Lung (tissue), 12 donors: Measurements from ENCODE around the gene OR2D2. TPM values are rescaled to one million over a fixed set of nuclear protein-coding genes. Genes with fewer than 3 reads are reported as not detected.

Experiments used
- ATAC-seq: fragments of 200-7000 bp; cut with Tn5 transposase; one replicate; pipeline ENCODE4 v1.9.1; 2020; ENCODE audit warnings: moderate number of reproducible peaks; ENCODE audit not compliant: insufficient read depth, low FRiP score
- DNase-seq, 3 donors: peaks; one replicate each; pipeline ENCODE4 v3.0.0-alpha.2; 2013 to 2017
- H3K27ac ChIP-seq, 2 donors: one replicate each; pipeline ENCODE4 v1.5.1; 2013; ENCODE audit warnings: mild to moderate bottlenecking in 2 of 2, moderate library complexity in 2 of 2, control low read depth in 1 of 2, inconsistent platforms in 1 of 2, low read depth in 1 of 2, low read length in 1 of 2
- H3K27me3 ChIP-seq, 3 donors: one replicate each; pipeline ENCODE4 v1.5.1; 2013; ENCODE audit warnings: low read length in 2 of 3; ENCODE audit not compliant: control insufficient read depth in 3 of 3, insufficient read depth in 3 of 3
- H3K36me3 ChIP-seq, 4 donors: one replicate each; pipeline ENCODE4 v1.5.1; 2013; ENCODE audit warnings: low read length in 4 of 4, mild to moderate bottlenecking in 1 of 4, moderate library complexity in 1 of 4; ENCODE audit not compliant: control insufficient read depth in 4 of 4, insufficient read depth in 4 of 4
- H3K4me1 ChIP-seq, 5 donors: one replicate each; pipeline ENCODE4 v1.5.1; 2013; ENCODE audit warnings: low read length in 5 of 5, mild to moderate bottlenecking in 2 of 5, moderate library complexity in 1 of 5; ENCODE audit not compliant: control insufficient read depth in 5 of 5, insufficient read depth in 5 of 5
- H3K4me3 ChIP-seq: one replicate; pipeline ENCODE4 v1.5.1; 2013; ENCODE audit warnings: mild to moderate bottlenecking, control low read depth, moderate library complexity
- H3K9ac ChIP-seq, 2 donors: one replicate each; pipeline ENCODE4 v1.5.1; 2013; ENCODE audit warnings: low read length in 2 of 2, control low read depth in 1 of 2; ENCODE audit not compliant: insufficient read depth in 1 of 2
- H3K9me3 ChIP-seq, 4 donors: one replicate each; pipeline ENCODE4 v1.5.1; 2013; ENCODE audit warnings: low read length in 3 of 4, mild to moderate bottlenecking in 1 of 4, moderate library complexity in 1 of 4; ENCODE audit not compliant: control insufficient read depth in 4 of 4, insufficient read depth in 3 of 4
- CTCF ChIP-seq: IDR thresholded peaks from 2 replicates; pipeline ENCODE4 v1.5.1; 2012; ENCODE audit warnings: mild to moderate bottlenecking; ENCODE audit errors: control extremely low read depth, extremely low read depth
- WGBS, 2 donors: extraction: QIAGEN DNeasy Blood & Tissue Kit; methylation state at CpG; one replicate each; pipeline ENCODE4 v1.1.7; 2013; 5-methylcytosine and 5-hydroxymethylcytosine counted together
- polyA plus RNA-seq, 2 donors: library from polyadenylated mRNA; stranded (reverse); fragments of 200-250 nt; gene quantifications; one replicate each; pipeline ENCODE4 v1.2.1, GENCODE V29; 2013
- total RNA-seq, 2 donors: library from RNA; depleted of rRNA in 1 of 2; stranded (reverse); fragments of >200 nt in 1 of 2; gene quantifications; one replicate each; pipeline ENCODE4 v1.2.1, GENCODE V29; 2014 to 2021
- donor health status: control.
- donor health status: control.
- donor health status: Bipolar disorder and iron deficiency.
- donor health status: healthy.
- donor health status: DM: yes; HTN: yes; CAD: no.

The OR2D2 gene
- total and polyA plus RNA-seq, 4 donors: 0.25 TPM; not detected in 3

GRCh38 chr11:6882751-6883150, 9.5 kb downstream of the OR2D2 start:
- Histone ChIP-seq H3K4me3 (no peak overlapping the region), H3K36me3 (no peaks in the 10 kb centered on the region), H3K27me3 (no peaks in the 10 kb centered on the region), H3K9ac (no peak overlapping the region), H3K4me1 (no peaks in the 10 kb centered on the region), H3K9me3 (no peaks in the 10 kb centered on the region), H3K27ac (no peak overlapping the region)
- no peak for ATAC-seq
- DNase-seq: no peak
- no peak for TF ChIP-seq CTCF

GRCh38 chr11:6876914-6877313, 15.4 kb downstream of the OR2D2 start:
- no peaks in the 10 kb centered on the region for H3K4me1 ChIP-seq
- H3K4me3 ChIP-seq: no peak overlapping the region
- TF ChIP-seq CTCF: no peak
- H3K27ac ChIP-seq: no peak overlapping the region
- no peaks in the 10 kb centered on the region for H3K36me3 ChIP-seq
- H3K9me3 ChIP-seq: peaks cover 0 to 8% (median 0%) of the 10 kb centered on the region in 4 donors
- ATAC-seq (no peak), DNase-seq (no peak)
- H3K27me3 ChIP-seq: no peaks in the 10 kb centered on the region
- H3K9ac ChIP-seq: no peak overlapping the region
- WGBS, 2 donors: 86 to 91% methylated on average over 3 of the region's 3 CpGs

- no peak for ATAC-seq
- Histone ChIP-seq H3K27ac (no peak within 1 kb of the TSS), H3K36me3 (no peaks in the 10 kb centered on the region), H3K9ac (no peak within 1 kb of the TSS), H3K4me1 (no peaks in the 10 kb centered on the region), H3K9me3 (peaks cover 0 to 8% (median 0%) of the 10 kb centered on the region in 4 donors), H3K4me3 (no peak within 1 kb of the TSS), H3K27me3 (no peaks in the 10 kb centered on the region)
- no peak for DNase-seq
- WGBS, 2 donors: 88% methylated on average over 1 of the region's 1 CpG
- no peak for TF ChIP-seq CTCF
Measured at GRCh38 chr11:6876325-6876724, 16.0 kb downstream of the OR2D2 start, which contains the start of gene OR10A4. OR10A4 (plus strand) TSS chr11:6876625; CDS start chr11:6876648, 23 bp downstream.

- ATAC-seq (no peak), DNase-seq (no peak)
- no peak for TF ChIP-seq CTCF
- 84 to 89% methylated on average over 2 of the region's 2 CpGs for WGBS, 2 donors
- no peaks in the 10 kb centered on the region for H3K36me3 ChIP-seq
- no peaks in the 10 kb centered on the region for H3K27me3 ChIP-seq
- H3K9ac ChIP-seq: no peak overlapping the region
- H3K27ac ChIP-seq: no peak overlapping the region
- no peaks in the 10 kb centered on the region for H3K4me1 ChIP-seq
- peaks cover 0 to 8% (median 0%) of the 10 kb centered on the region in 4 donors for H3K9me3 ChIP-seq
- no peak overlapping the region for H3K4me3 ChIP-seq
Measured at GRCh38 chr11:6875761-6876160, 16.5 kb downstream of the OR2D2 start.
